RPMI7951 (cell line): ENCODE results near the gene KRT84. TPM values are rescaled to one million over a fixed set of nuclear protein-coding genes. Genes with fewer than 3 reads are reported as not detected.
"Not testable (repeated sequence)": the region's sequence is repeated elsewhere in the genome, so short reads cannot be mapped to it uniquely, and the experiment has no call there.

ENCODE experiments used
- DNase-seq: peaks from one replicate; pipeline ENCODE4 v3.0.0-alpha.2; 2012; ENCODE audit warnings: low read depth
- total RNA-seq: library from RNA; depleted of rRNA; stranded (reverse); fragments of >200 nt; shearing (Covaris generic); gene quantifications from 2 replicates; pipeline ENCODE4 v1.2.3, GENCODE V29; 2014

Gene KRT84
- total RNA-seq, 1 experiment from 2014 or later: not detected

GRCh38 chr12:52413202-52413601 lies 27.8 kb upstream of the KRT84 start:
- no peak for DNase-seq

GRCh38 chr12:52411815-52412214 lies 26.4 kb upstream of the KRT84 start:
- DNase-seq: no peak

- not testable (repeated sequence) for DNase-seq
Observed at GRCh38 chr12:52410589-52411248, 25.3 kb upstream of the KRT84 start.

- no peak for DNase-seq
Observed at GRCh38 chr12:52407918-52408317, 22.5 kb upstream of the KRT84 start.

GRCh38 chr12:52405922-52406385 lies 20.5 kb upstream of the KRT84 start, which contains the start of gene KRT82:
KRT82 (minus strand) TSS chr12:52406335; CDS start chr12:52406277, 58 bp downstream.
- DNase-seq: no peak

- no peak for DNase-seq
Observed at GRCh38 chr12:52404951-52405350, 19.5 kb upstream of the KRT84 start.

- DNase-seq: no peak
Observed at GRCh38 chr12:52403561-52403960, 18.1 kb upstream of the KRT84 start.

- DNase-seq: no peak
Observed at GRCh38 chr12:52402873-52403540, 17.6 kb upstream of the KRT84 start.

GRCh38 chr12:52402377-52402776 lies 16.9 kb upstream of the KRT84 start:
- no peak for DNase-seq

GRCh38 chr12:52401926-52402325 lies 16.5 kb upstream of the KRT84 start:
- DNase-seq: no peak

- DNase-seq: no peak
Observed at GRCh38 chr12:52401526-52401925, 16.1 kb upstream of the KRT84 start.

GRCh38 chr12:52400906-52401305 lies 15.5 kb upstream of the KRT84 start:
- DNase-seq: no peak

- DNase-seq: no peak
Observed at GRCh38 chr12:52399756-52400155, 14.3 kb upstream of the KRT84 start.

- DNase-seq: no peak
Observed at GRCh38 chr12:52398176-52398575, 12.7 kb upstream of the KRT84 start.

GRCh38 chr12:52396656-52397055 lies 11.2 kb upstream of the KRT84 start:
- DNase-seq: no peak

GRCh38 chr12:52395761-52396434 lies 10.4 kb upstream of the KRT84 start:
- no peak for DNase-seq

GRCh38 chr12:52394836-52395405 lies 9.5 kb upstream of the KRT84 start:
- no peak for DNase-seq

- DNase-seq: no peak
Observed at GRCh38 chr12:52392465-52393007, 7.1 kb upstream of the KRT84 start.

- DNase-seq: peak; percentile 47
Observed at GRCh38 chr12:52391618-52392002, 6.2 kb upstream of the KRT84 start.

- peak; percentile 14 for DNase-seq
Observed at GRCh38 chr12:52390739-52391617, 5.5 kb upstream of the KRT84 start.
